ENCODE data around the gene PTGES3.

DNA sequence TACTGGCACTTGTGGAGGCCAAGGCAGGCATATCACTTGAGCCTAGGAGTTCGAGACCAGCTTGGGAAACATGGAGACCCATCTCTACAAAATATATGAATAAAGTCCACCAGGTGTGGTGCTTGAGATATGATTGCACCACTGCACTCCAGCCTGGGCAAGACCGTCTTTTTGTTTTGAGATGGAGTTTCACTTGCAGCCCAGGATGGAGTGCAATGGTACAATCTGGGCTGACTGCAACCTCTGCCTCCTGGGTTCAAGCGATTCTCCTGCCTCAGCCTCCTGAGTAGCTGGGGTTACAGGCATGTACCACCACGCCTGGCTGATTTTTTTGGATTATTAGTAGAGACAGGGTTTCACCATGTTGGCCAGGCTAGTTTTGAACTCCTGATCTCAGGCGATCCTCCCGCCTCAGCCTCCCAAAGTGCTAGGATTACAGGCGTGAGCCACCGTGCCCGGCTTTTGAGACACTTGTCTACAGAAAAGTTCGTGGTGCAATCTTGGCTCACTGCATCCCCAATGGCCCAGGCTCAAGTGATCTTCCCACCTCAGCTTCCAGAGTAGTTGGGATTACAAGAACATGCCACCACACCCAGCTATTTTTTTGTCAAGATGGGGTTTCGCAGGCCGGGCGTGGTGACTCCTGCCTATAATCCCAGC, 26.0 kb downstream of the PTGES3 start:
- TF ChIP-seq POLR2A (IDR thresholded peaks at IDR 0.05): no peak
- TF ChIP-seq, protein P1, sequence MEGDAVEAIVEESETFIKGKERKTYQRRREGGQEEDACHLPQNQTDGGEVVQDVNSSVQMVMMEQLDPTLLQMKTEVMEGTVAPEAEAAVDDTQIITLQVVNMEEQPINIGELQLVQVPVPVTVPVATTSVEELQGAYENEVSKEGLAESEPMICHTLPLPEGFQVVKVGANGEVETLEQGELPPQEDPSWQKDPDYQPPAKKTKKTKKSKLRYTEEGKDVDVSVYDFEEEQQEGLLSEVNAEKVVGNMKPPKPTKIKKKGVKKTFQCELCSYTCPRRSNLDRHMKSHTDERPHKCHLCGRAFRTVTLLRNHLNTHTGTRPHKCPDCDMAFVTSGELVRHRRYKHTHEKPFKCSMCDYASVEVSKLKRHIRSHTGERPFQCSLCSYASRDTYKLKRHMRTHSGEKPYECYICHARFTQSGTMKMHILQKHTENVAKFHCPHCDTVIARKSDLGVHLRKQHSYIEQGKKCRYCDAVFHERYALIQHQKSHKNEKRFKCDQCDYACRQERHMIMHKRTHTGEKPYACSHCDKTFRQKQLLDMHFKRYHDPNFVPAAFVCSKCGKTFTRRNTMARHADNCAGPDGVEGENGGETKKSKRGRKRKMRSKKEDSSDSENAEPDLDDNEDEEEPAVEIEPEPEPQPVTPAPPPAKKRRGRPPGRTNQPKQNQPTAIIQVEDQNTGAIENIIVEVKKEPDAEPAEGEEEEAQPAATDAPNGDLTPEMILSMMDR (IDR thresholded peaks at IDR 0.05): no peak
- TF ChIP-seq EP300 (IDR thresholded peaks at IDR 0.05): no peak
- TF ChIP-seq POLR2AphosphoS5 (IDR thresholded peaks at IDR 0.05): no peak

Measured in stomach (tissue), 4 donors.